ENCODE results near the gene ST3GAL5.
A peak's percentile ranks its signal among the peaks of the same experiment; 100 is the strongest.

The ST3GAL5 gene

DNA sequence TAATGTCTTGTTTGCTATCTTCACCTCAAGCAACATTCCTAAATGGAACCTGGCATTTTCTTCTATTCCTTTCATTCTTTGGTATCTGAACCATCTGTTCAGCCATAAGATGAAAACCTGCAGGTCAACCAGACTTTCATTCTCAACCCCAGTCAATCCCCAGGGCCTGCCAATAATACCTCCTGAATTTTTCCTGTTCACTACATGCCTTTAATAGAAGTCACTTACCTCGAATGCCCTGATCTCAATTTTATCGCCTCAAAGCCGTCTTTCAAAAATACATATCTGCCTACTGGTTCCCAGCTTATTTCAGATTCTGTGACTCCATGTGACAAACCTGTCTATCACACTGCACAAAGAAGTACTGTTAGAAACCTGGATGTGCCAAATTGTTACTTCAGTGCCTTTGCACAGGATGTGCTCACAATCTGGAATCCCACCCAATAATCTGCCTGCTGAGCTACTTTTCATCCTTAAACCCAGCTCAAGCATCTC is 22.6 kb downstream of the ST3GAL5 start:
- DNase-seq (ENCODE audit: low spot score): no peak

DNA sequence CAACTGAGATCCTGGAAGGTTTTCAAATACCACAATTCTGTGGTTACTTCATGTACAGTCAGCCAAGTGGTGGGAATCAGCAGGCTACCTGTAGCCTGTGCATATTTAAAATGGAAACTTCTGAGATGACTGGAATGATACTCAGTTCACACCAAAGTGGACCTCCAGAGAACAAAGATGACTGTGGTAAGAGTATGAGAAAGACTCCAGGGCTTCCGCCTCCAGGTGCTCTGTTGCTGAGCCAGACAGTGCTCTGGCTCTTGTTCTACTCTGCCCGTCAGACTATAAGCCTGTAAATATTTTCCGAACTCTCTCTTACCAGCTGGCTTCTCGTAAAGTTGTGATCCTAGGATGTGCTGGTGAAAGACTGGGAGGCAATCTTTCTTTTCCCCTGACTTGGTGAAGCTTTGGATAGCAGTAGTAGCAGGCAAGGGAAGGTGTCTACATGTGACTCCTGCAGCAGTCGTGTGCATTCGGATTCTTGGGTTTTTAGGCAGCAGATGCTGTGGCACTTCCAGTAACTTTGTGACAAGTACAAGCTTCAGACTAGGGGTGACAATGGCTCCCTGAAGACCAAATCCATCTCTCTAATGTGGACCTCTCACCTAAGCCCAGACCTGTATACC is 23.1 kb downstream of the ST3GAL5 start:
- no peak for DNase-seq (ENCODE audit: low spot score)

DNA sequence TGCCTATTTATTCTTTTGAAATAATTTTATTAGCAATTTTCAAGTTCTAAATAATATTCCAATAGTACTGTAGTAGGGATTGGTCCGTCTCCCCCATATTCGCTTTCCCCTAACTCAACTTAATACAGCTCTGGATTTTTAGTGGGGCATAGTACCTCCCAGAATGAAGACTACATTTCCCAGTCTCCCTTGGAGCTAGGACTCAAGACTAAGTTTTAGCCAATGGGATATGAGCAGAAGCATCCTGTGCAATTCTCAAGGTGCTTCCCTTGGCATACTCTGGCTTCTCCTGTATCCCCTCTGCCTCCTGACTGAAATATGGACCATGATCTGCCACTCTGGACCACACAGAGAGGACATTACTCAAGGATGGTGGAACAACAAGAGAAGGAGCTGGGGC is 24.1 kb downstream of the ST3GAL5 start:
- no peak for DNase-seq (ENCODE audit: low spot score)

DNA sequence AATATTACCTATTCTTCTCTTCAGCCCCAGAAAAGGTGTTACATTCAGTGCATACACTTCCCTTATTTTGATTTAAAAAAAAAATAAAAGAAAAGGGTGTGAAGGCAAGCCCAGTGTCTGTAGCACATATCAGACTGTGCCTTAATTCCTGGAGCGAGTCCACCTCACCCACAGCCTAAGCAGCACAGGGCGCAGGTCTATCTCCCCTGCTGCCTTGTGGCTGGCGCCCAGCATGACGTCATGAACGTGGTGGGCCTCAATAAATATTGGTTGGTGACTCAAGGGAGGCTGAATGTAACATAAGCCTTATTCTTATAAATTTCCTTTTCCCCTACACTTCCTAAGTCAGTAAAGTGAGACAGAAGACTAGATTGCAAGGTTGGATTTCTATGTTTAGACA is 26.4 kb downstream of the ST3GAL5 start:
- no peak for DNase-seq (ENCODE audit: low spot score)

DNA sequence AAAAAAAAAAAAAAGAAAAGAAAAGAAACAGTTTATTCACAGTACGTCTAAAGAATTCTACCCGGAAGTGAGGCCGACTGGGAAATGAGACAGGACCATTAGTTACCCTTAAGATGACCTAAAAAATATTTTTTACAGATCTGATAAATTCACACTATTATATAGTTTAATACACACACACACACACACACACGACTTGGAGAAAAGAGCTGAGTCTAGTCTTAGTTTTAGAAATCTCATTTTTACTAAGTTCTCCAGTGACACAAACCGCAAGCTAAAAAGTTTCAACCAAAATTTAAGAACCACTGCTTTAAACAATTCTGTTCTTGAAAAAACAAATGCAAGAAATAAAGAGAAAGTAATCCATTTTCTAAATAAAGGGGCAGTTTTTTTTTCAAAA is 27.1 kb downstream of the ST3GAL5 start:
- no peak for DNase-seq (ENCODE audit: low spot score)

DNA sequence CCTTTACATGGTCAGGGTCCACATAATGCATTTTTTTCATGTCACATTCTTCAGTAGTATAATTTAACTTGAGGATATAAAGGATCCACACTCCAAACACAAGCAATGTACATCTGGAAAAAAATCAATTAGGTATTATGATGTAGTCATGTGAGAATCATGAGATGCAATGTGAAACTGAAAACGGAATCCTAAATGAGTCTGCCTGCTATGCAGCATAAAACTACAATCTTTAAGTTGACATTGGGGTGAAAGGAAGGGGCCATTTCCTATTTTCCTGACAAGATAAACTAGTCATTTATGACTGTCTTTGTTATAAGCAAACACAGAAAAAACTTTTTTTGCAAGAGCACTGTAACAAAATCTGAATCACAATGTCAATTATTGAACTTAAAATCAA is 27.6 kb downstream of the ST3GAL5 start:
- DNase-seq (ENCODE audit: low spot score): no peak

DNA sequence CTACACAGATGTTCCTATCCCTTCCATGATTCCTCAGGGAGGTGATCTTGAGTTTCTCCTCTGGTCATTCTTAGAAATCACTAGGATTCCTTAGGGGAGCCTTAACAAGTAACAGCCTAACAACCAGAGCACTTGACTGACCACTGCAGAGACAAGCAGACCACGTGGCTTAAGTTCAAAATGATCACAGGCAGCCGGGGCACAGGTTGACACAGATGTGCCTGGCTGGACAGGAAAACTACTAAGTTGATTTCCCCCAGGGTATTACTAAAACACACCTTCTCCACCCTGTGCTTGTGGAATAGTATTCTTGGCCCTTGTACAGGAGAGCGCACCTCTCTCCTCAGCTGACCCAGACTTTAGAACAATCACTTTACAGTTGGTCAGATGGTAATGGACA is 29.9 kb downstream of the ST3GAL5 start:
- no peak for DNase-seq (ENCODE audit: low spot score)

DNA sequence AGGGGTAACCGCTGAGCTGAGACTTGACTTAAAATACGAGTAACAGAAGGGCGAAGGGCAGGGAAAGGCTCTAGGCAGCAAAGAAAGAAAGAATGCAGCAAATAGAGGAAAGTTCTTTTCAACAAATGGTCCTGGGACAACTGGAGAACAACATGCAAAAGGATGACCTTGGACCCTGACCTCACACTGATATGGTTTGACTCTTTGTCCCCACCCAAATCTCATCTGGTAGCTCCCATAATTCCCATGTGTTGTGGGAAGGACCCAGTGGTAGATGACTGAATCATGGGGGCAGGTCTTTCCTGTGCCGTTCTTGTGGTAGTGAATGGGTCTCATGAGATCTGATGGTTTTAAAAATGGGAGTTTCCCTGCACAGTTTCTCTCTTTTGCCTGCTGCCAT is 33.9 kb downstream of the ST3GAL5 start:
- no peak for DNase-seq (ENCODE audit: low spot score)

DNA sequence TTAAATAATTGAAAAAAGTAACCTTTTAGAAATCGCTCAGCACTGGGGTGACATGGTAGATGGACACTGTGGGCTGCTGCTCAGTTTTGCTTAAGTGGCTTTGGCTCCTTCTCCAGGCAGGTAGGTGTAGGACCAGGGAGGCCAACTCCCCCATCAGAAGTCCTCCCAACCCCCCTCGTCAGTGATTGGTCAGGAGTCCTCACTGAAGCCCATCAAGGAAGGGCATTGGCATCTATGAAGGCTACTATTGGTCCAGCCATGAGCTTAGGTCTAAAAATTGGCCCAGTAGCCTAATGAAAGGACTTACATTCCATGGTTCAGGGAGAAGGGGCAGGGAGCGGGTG is 34.7 kb downstream of the ST3GAL5 start:
- no peak for DNase-seq (ENCODE audit: low spot score)

DNA sequence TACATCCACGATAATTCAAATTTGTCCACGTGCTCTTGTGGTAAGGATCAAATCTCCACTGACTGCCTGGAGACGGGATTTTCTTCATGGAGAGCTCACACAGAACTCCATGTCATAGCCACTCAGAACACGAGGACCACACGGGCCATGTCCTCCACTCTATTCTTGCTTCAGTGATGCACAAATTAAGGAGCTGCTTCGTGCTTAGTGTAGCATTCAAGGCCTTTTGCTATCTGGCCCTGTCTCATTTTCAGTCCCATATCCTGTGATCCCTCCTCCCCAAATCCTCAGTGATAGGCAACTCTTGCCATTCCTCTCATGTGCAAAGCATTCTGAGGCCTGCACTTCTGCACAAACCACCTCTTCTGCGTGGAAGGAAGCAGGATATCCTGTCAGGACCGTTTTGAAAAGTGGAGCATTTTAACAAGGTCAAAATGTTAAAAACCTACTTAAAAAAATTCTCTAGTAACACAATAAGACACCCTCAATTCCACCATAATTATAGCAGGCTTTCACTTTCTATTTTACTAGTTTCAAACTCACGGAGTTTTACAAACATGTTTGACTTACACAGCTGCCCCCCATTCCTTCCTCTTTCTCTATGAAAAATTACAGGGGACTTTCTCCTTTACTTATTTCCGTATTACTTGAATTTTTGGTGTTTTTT is 35.2 kb downstream of the ST3GAL5 start:
- DNase-seq (ENCODE audit: low spot score): no peak

DNA sequence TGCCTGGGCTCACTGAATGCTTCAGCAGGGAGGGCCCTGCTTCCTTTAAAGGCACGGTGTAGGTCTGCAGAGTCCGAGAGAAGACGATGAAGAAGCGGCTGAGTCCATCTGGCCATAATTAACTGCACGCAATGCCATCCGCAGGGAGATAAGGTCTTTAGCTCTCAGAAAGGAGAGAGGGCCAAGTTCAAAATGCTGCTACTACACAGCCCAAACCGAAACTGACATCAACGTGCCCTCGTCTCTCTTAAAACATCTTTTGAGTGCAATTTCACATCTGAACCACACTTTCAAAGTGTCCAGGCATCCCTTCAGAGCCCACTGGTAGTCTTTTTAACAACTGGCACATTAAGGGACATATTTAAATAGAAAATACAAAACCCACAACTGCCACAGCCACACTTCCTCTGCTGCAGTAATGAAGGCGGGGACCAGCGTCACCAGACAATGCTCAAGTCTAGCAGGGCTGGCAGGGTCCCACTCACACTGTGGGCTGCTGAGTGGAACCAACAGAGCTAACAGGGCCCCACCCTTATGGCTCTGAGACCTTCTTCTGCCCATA is 35.8 kb downstream of the ST3GAL5 start:
- peak; percentile 17 for DNase-seq (ENCODE audit: low spot score)

DNA sequence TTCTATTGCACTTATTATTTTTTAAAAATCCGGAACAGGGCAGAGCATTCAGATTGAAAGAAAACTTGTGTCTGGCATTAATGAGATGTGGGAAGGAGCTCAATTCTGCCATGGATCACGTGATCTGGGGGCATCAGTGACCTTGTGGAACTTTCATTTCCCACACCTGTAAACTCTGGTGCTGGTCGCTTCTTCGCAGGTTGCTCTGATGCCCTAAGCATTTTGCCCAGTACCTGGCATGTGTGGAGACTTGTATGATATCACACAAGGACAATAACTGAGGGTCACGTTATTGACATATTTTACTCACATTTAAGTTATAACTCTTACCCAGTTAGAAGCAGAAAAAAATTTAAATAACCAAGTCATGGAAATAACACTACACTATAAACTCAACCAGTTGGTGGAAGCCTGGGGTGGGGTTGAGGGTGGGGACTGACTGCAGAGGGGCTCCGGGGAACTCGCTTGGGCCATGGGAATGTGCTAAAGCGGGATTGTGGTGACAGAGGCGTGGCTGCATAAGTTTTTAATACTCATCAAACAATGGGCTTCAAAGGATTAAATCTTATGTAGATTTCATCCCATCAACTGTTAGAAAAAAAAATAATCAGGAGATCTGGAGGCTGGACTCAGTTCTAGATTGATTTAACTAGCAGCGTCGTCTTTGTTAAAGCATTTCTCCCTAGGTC is 36.5 kb downstream of the ST3GAL5 start:
- DNase-seq (ENCODE audit: low spot score): no peak

DNA sequence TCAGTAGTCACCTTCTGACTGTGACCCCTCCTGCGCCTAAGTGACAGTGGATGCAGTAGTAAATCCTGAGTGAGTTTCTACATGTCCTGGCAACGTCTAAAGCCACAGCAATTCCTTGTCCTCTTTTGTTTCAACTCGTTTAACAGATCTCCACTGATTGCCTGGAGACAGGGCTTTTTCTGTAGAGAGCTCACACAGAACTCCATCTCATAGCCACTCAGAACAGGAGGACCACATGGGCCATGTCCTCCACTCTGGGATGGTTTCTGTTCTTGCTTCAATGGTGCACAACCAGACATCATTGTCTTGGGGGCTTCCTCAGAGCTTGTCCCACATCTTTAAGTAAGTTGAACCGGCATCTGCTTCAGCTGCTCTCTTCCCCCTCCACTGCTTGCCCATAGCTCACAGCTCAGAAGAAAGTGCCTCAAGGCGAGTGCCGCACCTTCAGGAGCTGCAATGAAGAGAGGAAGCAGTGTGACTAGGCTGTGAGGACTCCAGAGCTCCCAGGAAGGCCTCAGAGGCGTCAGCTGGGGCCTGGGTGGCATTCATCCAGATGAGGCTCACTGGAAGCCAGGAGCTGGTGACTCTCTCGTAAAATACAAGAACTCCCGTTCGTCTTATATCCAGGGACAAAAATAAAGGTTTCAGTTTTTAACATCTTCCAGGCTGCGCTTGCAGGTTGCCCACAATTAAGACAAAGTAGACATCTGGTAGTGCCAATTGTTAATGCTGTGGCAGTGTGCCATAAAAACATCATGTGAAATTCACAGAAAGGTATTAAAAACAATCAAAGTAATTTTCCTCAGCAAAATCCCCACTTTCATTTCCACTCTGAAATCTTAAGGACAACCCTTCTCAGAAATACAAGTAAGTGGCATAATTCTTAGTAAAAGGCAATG is 37.3 kb downstream of the ST3GAL5 start:
- no peak for DNase-seq (ENCODE audit: low spot score)

DNA sequence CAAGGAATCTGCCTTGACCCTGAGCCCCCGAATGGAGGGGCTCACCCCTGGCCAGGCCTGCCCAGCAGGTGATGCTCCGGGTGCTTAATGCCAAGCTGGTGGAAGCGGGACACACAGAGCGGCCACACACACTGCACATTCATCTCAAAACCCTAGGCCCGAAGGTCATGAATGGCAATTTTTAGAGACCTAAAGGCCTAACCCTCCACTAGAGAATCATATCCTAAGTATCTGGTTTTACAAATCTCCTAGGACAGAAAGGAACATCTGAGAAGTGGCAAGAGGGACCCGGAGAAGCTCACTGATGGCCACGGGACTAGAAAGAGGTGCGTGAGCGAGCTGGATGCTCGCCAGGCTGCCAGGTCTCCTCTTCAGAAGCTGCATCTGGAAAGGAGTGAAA is 38.3 kb downstream of the ST3GAL5 start:
- no peak for DNase-seq (ENCODE audit: low spot score)

DNA sequence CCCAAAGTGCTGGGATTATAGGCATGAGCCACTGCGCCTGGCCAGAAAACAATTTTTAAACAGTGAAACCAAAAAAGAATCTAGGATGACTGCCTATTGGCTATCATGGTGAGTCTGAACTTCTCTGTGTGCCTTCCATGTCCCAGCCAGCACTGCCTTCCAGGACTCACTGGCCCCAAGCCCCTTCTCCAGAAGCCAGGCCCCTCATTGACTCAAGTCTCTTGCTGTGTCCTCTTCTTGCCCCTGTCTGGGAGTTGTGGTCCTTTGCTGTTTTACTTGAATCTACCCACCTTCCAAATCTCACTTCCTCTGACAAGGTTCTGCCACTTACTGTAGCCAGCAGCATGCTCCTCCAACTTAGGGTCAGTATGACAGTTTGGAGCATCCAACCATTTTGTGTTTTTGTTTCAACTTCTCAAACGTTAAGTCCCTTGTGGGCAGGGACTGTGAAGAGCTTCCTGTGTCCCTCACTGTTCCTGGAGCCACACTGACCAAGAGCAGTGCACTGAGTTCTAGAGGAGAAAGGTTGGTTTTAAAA is 41.7 kb downstream of the ST3GAL5 start:
- no peak for DNase-seq (ENCODE audit: low spot score)

DNA sequence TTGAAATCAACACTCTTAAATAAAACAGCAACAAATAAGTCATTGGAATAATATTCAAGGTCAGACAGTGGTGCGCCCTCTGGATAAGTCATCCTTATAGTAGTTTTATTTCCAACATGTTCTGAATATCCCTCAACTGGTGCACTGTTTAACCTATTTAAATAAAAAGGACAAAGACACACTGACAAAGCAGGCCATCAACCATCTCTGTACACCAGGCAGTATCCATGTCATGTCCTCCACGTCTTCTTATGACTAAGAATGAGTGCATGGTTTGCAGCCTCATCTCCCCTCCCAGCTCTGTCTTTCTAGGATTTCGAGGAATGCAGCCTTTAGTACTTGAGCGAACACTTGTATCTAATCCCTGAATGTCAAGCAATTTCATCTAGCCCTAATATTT is 42.4 kb downstream of the ST3GAL5 start:
- DNase-seq (ENCODE audit: low spot score): peak; percentile 72

DNA sequence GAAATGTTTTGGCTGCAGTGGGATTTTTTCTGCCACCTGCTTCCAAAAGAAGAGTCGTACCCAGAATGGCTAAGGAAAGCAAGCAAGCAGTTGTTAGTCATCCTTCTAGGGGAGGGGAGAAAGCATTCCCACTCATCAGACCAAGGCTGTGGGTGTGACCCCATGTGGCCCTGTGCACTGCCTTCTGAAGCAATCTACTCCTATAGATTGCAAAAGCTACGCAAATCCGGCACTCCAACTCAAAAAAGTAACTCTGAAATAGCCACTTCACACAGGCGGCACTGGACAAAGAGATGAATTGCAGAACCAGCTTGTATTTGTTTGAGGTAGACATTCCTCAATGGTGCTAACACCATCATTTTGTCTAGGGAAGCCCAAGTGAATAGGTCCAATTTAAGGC is 44.3 kb downstream of the ST3GAL5 start:
- no peak for DNase-seq (ENCODE audit: low spot score)

DNA sequence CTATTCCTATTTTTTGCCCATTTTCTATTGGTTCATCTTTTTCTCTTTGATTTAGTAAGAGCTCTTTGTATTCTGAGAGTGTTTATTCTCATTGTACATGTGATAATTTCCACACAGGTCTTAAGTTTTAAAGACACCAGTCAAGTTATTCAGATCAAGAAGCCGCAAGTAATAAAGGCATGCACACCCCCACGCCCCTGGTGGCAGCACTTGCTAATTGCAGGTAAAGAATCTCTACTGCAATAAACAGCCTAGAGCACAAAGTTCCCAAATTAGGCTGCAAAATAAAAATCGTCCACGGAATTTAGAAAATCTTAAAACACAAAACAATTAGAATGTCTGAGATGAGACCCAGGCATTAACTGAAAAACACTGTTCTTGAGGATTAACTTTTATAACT is 45.2 kb downstream of the ST3GAL5 start:
- no peak for DNase-seq (ENCODE audit: low spot score)

DNA sequence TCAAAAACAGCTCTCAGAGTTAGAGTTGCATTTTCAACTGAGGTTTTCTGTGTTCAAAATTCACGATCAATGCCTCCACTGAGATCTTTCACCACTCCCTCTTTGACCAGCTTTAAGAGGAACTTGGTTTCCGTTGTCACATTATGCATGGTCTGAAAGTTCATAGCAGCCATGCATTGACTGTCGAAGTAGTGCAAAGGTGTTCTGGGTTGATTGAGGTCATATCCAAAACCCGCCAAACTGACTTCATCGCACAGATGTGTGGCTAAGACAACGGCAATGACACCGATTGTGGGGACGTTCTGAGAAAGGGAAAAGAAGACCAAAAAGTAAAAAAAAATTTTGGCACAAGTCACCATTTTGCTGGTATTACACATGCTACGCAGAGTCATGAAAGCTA is 48.7 kb downstream of the ST3GAL5 start:
- no peak for DNase-seq (ENCODE audit: low spot score)

DNA sequence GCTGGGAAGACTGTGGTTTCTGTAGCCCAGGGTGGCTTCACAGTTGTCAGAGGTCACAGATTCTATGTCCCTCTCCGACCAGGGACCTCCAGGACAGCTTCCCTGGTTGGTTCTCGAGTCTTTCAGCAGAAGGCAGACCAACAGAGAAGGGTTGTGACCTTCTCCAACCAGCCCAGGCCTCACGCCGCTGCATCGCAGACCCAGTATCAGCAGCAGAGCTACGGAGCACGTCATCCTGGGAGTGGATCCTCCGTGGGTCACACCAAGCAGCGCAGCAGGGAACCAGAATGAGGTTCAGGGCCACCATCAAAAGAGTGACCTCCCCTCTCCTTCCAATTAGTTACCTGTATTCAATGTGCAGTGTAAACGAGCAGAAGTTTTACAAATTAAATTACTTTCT is 49.3 kb downstream of the ST3GAL5 start:
- no peak for DNase-seq (ENCODE audit: low spot score)

DNA sequence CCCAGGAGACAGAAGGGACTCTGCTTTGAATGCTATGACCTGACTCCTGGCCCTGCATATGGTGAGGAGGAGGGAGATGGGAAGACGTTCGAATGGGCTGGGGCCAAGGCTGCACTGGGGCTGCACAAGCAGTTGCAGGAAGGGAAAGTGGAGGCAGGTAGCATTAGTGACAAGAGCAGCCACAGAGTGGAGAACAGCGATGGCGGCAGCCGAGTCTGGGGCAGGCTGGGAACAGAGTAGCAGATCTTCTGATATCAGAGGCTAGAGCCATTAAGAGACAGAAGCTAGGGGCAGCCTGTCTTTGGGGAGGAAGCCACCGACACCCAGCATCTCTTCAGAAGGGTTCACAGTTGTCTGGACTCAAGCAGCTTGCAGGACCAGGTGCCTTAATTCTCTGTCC is 50.1 kb downstream of the ST3GAL5 start:
- DNase-seq (ENCODE audit: low spot score): no peak

DNA sequence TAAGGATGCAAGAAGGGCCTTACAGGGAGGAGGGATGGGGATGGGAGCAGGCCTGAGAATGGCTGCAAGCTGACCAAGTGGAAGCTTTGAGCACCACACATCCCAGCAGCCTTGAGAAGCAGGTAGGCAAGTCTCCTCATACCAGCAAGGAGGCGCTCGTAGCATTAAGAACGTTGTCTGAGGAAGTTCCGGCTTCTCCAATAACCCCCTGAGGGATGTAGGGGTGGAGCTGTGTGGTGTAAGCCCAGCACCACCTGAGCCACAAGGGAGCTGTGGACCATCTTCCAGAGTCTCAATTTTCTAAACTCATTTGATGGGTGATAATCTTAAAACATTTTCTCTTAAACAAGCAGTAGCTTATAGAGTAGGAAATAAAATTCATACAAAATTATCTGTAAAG is 50.6 kb downstream of the ST3GAL5 start:
- DNase-seq (ENCODE audit: low spot score): no peak
